K562 (cell line): Measurements from ENCODE around the gene RBM26. TPM values are rescaled to one million over a fixed set of nuclear protein-coding genes. Genes with fewer than 3 reads are reported as not detected.
A peak's percentile ranks its signal among the peaks of the same experiment; 100 is the strongest.

Experiments
- BRF2 ChIP-seq: IDR thresholded peaks from 3 replicates; pipeline ENCODE4 v1.6.1; 2011; ENCODE audit warnings: borderline replicate concordance, mild to moderate bottlenecking; ENCODE audit not compliant: insufficient read length, insufficient read depth
- CHAMP1 ChIP-seq: fragments of 450-650 bp; IDR thresholded peaks from 2 replicates; pipeline ENCODE4 v1.6.1; 2016; ENCODE audit warnings: mild to moderate bottlenecking
- GTF2F1 ChIP-seq: IDR thresholded peaks from 2 replicates; pipeline ENCODE4 v1.6.1; 2011; ENCODE audit warnings: low read depth, low read length, improper control_type of control experiment
- IRF1 ChIP-seq: sonication (generic); formaldehyde crosslinking; IDR thresholded peaks from 2 replicates; pipeline ENCODE4 v1.8.0; 2022; ENCODE audit warnings: missing genetic modification reagents, mild to moderate bottlenecking, borderline replicate concordance
- KDM5B ChIP-seq: fragments of 200-600 bp; sonication (generic); IDR thresholded peaks from 2 replicates; pipeline ENCODE4 v1.6.1; 2012; ENCODE audit warnings: low read depth, mild to moderate bottlenecking, moderate library complexity, low read length, control low read depth, inconsistent platforms; ENCODE audit not compliant: insufficient replicate concordance
- RNF2 ChIP-seq: sonication (generic); IDR thresholded peaks from 2 replicates; pipeline ENCODE4 v1.6.1; 2016
- SMAD3 ChIP-seq: fragments of 450-650 bp; formaldehyde crosslinking; conservative IDR thresholded peaks from 2 replicates; pipeline ENCODE4 v1.4.0; 2020; ENCODE audit warnings: mild to moderate bottlenecking
- ZBTB1 ChIP-seq: sonication (generic); formaldehyde crosslinking; IDR thresholded peaks from 2 replicates; pipeline ENCODE4 v1.8.1; 2023; ENCODE audit warnings: missing genetic modification reagents, low read depth, mild to moderate bottlenecking, borderline replicate concordance
- ZNF175 ChIP-seq: fragments of 200-800 bp; sonication (Bioruptor generic); IDR thresholded peaks from 2 replicates; pipeline ENCODE4 v1.6.1; 2016; ENCODE audit warnings: low read depth, mild to moderate bottlenecking, missing genetic modification characterization, missing compliant biosample characterization
- ZNF263 ChIP-seq: sonication (generic); formaldehyde crosslinking; IDR thresholded peaks from 2 replicates; pipeline ENCODE4 v1.8.0; 2022; ENCODE audit warnings: mild to moderate bottlenecking, missing genetic modification reagents, borderline replicate concordance
- ZNF318 ChIP-seq, 2 experiments: fragments of 450-650 bp; IDR thresholded peaks; 2 replicates each; pipeline ENCODE4 v1.6.1; 2016; ENCODE audit warnings: mild to moderate bottlenecking in 2 of 2, borderline replicate concordance in 1 of 2, low read depth in 1 of 2, moderate library complexity in 1 of 2
- ZNF511 ChIP-seq: sonication (generic); formaldehyde crosslinking; IDR thresholded peaks from 2 replicates; pipeline ENCODE4 v1.8.0; 2022; ENCODE audit warnings: mild to moderate bottlenecking, missing genetic modification reagents
- ZNF551 ChIP-seq: fragments of 250-450 bp; sonication (Bioruptor Pico); IDR thresholded peaks from 2 replicates; pipeline ENCODE4 v1.5.0; 2021; ENCODE audit warnings: mild to moderate bottlenecking, moderate library complexity
- polyA plus RNA-seq, 8 experiments: library from polyadenylated mRNA; depleted of rRNA in 4 of 8; stranded (reverse) in 5 of 8; unstranded in 3 of 8; fragments of >200 nt; fragmentation: Nextera tagmentation in 2 of 8; fragmentation: Illumina TruSeq in 1 of 8; extraction: Ambion mirVana in 2 of 8; extraction: Trizol in 1 of 8; gene quantifications; 2 replicates each; pipeline versions ENCODE4 v1.2.1 to v1.2.3, GENCODE V29; 2011 to 2014; ENCODE audit warnings: inconsistent platforms in 1 of 8, missing spikeins in 1 of 8
- total RNA-seq, 7 experiments: library from RNA; depleted of rRNA in 6 of 7; stranded (reverse); fragments of >200 nt in 6 of 7; fragmentation: Illumina TruSeq in 2 of 7; extraction: Trizol in 2 of 7; gene quantifications; 2 replicates each; pipeline versions ENCODE4 v1.2.1 to v1.2.3, GENCODE V29; 2011 to 2021; ENCODE audit warnings: low replicate concordance in 1 of 7

RBM26 gene
- total and polyA plus RNA-seq, 9 of the 15 experiments (the other 6 are each of a cell fraction or from before 2014, with no cell fraction given), result 10.0 to 42.4 (median 26.4) TPM

- TF ChIP-seq IRF1 (CRISPR knock-in tag) (no peak), KDM5B (peak; percentile 71), RNF2 (no peak), ZNF318 (IDR thresholded peaks at IDR 0.05; ENCODE audit: borderline replicate concordance in 1 of 2, low read depth in 1 of 2) (no peak), ZNF551 (CRISPR knock-in tag) (no peak), ZNF175 (CRISPR knock-in tag) (no peak), SMAD3 (CRISPR knock-in tag) (0 out of 2 replicates have a peak, but pooled peaks have one; percentile 7), ZNF263 (no peak), CHAMP1 (no peak), ZBTB1 (no peak), GTF2F1 (no peak), BRF2 (no peak), ZNF511 (CRISPR knock-in tag) (no peak)
These were observed at the start of gene RBM26 (continued) for GRCh38 chr13:79405831-79406596.
